Measurements from ENCODE around the gene HBZ.

HBZ gene

GRCh38 chr16:112153-112840 lies 40.1 kb upstream of the HBZ start:
- Histone ChIP-seq H3K4me1 (peaks cover 0 to 11% (median 7%) of the 10 kb centered on the region in 4 donors), H3K9me3 (no peaks in the 10 kb centered on the region), H3K36me3 (peaks cover 10 to 80% (median 27%) of the 10 kb centered on the region in 3 donors), H3K4me3 (no peak overlapping the region), H3K27me3 (no peaks in the 10 kb centered on the region), H3K27ac (no peak overlapping the region)
- TF ChIP-seq CTCF (IDR thresholded peaks at IDR 0.05) = no peak
- DNase-seq = no peak
- intact Hi-C loops (cut with DNase I; ENCODE audit: low total_unique reads) = no loop called here

- intact Hi-C loops (cut with DNase I; ENCODE audit: low total_unique reads) = no loop called here
- Histone ChIP-seq H3K4me3 (no peak overlapping the region), H3K9me3 (no peaks in the 10 kb centered on the region), H3K27ac (no peak overlapping the region), H3K27me3 (no peaks in the 10 kb centered on the region), H3K36me3 (peaks cover 10 to 78% (median 27%) of the 10 kb centered on the region in 3 donors), H3K4me1 (peaks cover 0 to 8% (median 7%) of the 10 kb centered on the region in 4 donors)
- DNase-seq = no peak
- no peak for TF ChIP-seq CTCF (IDR thresholded peaks at IDR 0.05)
Measured at GRCh38 chr16:114327-114726, 38.1 kb upstream of the HBZ start.

- no peaks in the 10 kb centered on the region for H3K9me3 ChIP-seq
- no peaks in the 10 kb centered on the region for H3K27me3 ChIP-seq
- no peak overlapping the region for H3K27ac ChIP-seq
- no peak overlapping the region for H3K4me3 ChIP-seq
- intact Hi-C loops (cut with DNase I; ENCODE audit: low total_unique reads) = no loop called here
- no peak for TF ChIP-seq CTCF (IDR thresholded peaks at IDR 0.05)
- DNase-seq = no peak
- peaks cover 10 to 64% (median 20%) of the 10 kb centered on the region in 3 donors for H3K36me3 ChIP-seq
- H3K4me1 ChIP-seq = peaks cover 0 to 12% (median 7%) of the 10 kb centered on the region in 4 donors
Measured at GRCh38 chr16:116015-116414, 36.4 kb upstream of the HBZ start.

- Histone ChIP-seq H3K4me1 (peaks cover 0 to 13% (median 7%) of the 10 kb centered on the region in 4 donors), H3K4me3 (no peak overlapping the region), H3K27me3 (no peaks in the 10 kb centered on the region), H3K27ac (no peak overlapping the region), H3K36me3 (peaks cover 3 to 51% (median 7%) of the 10 kb centered on the region in 3 donors), H3K9me3 (no peaks in the 10 kb centered on the region)
- peak; percentile 38 to 51 for TF ChIP-seq CTCF (IDR thresholded peaks at IDR 0.05)
- DNase-seq = no peak
- intact Hi-C loops (cut with DNase I; ENCODE audit: low total_unique reads) = no loop called here
Measured at GRCh38 chr16:117379-118365, 34.8 kb upstream of the HBZ start.

GRCh38 chr16:118857-119256 lies 33.6 kb upstream of the HBZ start:
- peaks cover 0 to 49% (median 12%) of the 10 kb centered on the region in 3 donors for H3K36me3 ChIP-seq
- peaks cover 0 to 5% (median 0%) of the 10 kb centered on the region in 4 donors for H3K4me1 ChIP-seq
- no peak for DNase-seq
- H3K27ac ChIP-seq = no peak overlapping the region
- H3K27me3 ChIP-seq = no peaks in the 10 kb centered on the region
- H3K9me3 ChIP-seq = no peaks in the 10 kb centered on the region
- intact Hi-C loops (cut with DNase I; ENCODE audit: low total_unique reads) = no loop called here
- H3K4me3 ChIP-seq = no peak overlapping the region
- TF ChIP-seq CTCF (IDR thresholded peaks at IDR 0.05) = no peak
